Fibroblast of peridontal ligament (primary cell): ENCODE measurements around the gene HSDL2.
"Not testable (repeated sequence)": the region's sequence is repeated elsewhere in the genome, so short reads cannot be mapped to it uniquely, and the experiment has no call there.

ENCODE experiments used
- DNase-seq: peaks from one replicate; pipeline ENCODE4 v3.0.0-alpha.2; 2010; ENCODE audit errors: extremely low read depth

Gene HSDL2

DNA sequence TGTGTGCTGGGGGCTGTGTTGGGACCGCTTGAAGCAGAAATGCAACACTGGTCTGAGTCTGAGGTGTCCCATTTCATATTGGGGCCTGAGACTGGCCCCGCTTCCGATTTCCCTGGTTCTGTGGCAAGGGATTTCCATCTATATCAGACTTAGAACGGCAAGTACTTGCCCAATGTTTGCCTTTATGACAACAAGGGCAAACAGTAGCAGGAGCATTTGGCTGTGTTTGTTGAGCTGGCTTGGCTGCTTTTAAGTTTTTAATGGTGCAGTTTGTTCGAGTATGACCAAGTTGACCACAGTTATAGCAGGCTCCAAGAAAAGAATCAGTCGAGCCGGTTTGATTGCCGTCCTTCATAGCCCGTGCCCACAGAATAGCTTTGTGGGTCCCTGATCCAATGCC lies 17.0 kb downstream of the HSDL2 start:
- no peak for DNase-seq

DNA sequence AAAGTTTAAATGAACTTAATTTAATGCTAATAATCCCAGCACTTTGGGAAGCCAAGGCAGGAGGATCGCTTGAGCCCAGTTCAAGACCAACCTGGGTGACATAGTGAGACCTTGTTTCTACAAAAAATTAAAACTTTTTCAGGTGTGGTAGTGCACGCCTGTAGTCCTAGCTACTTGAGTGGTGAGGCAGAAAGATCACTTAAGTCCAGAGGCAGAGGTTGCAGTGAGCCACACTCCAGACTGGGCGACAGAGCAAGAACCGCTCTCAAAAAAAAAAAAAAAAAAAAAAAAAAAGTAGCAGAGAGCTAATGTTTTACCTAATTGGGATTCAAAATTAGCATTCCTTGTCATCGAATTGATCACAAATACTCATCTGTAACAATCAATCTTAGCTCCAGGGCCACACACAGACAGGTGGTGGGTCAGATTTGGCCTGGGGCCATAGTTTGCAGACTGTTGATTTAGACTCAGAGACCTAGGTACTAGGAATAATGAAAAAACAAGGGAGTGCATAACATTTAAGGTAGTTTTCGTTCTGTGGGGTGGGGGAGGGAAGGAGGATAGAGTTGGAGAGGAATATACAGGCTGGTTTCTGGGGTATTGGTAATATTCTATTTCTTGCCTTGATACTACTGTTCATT lies 21.4 kb downstream of the HSDL2 start:
- no peak for DNase-seq

DNA sequence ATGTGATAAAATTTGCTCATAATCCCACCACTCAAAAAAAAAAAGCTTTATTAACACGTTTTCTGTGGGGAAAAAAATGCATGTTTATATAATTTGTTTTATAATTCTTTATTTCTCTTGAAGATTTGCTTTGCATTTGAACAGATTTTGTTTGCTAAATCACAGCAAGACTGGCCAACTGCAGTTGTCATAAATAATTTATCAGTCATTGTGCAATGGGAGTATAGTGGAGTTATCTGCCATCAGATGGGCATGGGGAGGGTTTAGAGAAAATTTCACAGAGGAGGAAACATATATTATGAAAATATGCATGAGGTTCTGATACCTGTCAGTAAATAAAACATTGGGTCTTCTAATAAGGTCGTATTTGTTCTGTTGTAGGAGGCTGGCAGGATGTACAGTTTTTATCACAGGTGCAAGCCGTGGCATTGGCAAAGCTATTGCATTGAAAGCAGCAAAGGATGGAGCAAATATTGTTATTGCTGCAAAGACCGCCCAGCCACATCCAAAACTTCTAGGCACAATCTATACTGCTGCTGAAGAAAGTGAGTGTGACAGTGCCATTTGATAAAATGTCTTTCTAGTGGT lies 23.8 kb downstream of the HSDL2 start:
- DNase-seq: no peak

GRCh38 chr9:112404508-112404932 lies 24.6 kb downstream of the HSDL2 start:
- peak; percentile 27 for DNase-seq

DNA sequence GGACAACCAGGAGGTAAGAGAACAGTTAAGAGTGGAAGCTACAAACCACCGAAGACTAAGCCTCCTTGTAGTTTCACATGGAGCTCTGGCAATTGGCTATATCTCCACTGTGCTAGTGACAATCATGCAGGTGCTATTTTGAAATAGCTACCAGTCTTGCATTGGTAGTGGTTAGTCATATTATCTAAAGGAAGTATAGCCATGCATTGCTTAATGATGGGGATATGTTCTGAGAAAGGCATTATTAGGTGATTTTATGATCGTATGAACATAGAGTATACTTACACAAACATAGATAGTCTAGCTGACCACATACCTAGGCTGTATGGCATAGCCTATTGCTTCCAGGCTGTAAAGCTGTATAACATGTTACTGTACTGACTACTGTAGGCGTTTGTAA lies 28.4 kb downstream of the HSDL2 start:
- no peak for DNase-seq

- no peak for DNase-seq
Observed at GRCh38 chr9:112408819-112409218, 28.9 kb downstream of the HSDL2 start.

GRCh38 chr9:112409758-112410157 lies 29.9 kb downstream of the HSDL2 start:
- DNase-seq: no peak

DNA sequence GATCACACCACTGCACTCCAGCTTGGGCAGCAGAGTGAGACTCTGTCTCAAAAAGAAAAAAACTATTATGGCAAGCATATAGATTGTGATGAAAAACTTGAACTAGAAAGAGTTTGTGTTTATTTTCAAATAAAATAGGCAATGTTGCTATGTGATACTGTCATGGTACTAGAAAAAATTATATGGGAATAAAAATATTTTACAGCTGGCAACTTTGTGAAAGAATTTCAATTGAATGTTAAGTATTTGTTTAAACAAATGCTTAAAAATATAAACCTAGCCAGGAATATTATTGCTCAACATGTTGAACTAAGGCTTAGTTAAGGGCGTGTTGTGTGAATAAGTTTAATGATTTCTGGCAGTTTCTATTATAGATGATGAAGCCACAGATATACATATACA lies 31.7 kb downstream of the HSDL2 start:
- DNase-seq: peak; percentile 76

DNA sequence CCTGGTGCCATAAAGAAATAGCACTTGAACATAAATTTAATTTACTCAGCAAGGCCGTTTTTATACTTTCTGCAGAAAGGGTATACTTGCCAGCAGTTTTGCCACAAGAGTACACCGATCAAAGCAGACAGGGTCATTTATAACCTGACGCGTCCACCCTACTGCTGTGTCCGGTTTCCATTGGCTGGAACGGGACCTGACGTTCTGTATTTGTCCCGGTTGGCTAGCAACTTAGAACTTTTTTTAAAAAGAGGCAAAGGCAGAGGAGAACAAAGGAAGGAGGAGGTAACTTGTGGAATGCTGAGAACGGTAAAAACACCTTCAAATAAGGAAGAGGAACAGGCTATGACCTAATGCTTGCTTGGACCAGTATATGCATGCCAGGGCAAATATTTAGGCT lies 33.8 kb downstream of the HSDL2 start:
- not testable (repeated sequence) for DNase-seq

DNA sequence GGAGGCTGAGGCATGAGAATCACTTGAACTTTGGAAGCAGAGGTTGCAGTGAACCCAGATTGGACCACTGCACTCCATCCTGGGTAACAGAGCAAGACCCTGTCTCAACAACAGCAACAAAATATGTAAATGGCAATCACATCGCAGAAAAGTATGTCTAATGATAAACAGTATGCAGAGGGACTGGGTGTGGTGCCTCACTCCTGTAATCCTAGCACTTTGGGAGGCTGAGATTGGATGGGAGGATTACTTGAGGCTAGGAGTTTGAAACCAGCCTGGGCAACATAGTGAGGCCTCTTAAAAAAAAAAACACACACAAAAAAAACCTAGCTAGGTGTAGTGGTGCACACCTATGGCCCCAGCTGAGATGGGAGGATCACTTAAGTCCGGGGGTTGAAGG lies 40.3 kb downstream of the HSDL2 start:
- no peak for DNase-seq

GRCh38 chr9:112421771-112422222 lies 41.9 kb downstream of the HSDL2 start:
- DNase-seq: no peak

GRCh38 chr9:112422417-112423148 lies 42.7 kb downstream of the HSDL2 start:
- no peak for DNase-seq

- no peak for DNase-seq
Observed at GRCh38 chr9:112430006-112430522, 50.2 kb downstream of the HSDL2 start.

- DNase-seq: no peak
Observed at GRCh38 chr9:112433499-112434392, 53.8 kb downstream of the HSDL2 start.

DNA sequence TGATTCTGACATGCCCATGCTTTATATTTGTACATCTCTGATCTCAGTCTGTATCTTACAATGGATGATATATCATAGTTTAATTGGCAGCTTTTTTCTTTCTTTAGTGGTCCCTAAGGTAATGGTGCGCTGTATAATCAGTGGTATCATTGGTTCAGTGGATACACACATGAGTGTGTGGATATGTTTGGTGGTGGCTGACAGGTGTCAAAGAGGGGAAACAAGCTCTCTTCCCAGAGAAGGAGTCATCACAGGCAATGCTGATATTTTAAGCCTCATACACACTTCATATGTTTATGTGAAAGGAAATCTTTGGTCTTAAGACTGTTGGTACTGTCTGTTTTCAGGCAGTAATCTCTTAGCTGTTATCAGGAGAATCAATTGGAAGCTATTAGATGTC lies 54.6 kb downstream of the HSDL2 start:
- no peak for DNase-seq

DNA sequence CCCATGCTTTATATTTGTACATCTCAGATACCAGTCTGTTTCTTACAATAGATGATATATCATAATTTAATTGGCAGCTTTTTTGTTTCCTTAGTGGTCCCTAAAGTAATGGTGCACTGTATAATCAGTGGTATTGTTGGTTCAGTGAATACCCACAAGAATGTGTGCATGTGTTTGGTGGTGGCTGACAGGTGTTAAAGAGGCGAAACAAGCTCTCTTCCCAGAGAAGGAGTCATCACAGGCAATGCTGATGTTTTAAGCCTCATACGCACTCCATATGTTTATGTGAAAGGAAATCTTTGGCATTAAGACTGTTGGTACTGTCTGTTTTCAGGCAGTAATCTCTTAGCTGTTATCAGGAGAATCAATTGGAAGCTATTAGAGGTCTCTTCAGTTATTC lies 57.5 kb downstream of the HSDL2 start:
- DNase-seq: no peak

DNA sequence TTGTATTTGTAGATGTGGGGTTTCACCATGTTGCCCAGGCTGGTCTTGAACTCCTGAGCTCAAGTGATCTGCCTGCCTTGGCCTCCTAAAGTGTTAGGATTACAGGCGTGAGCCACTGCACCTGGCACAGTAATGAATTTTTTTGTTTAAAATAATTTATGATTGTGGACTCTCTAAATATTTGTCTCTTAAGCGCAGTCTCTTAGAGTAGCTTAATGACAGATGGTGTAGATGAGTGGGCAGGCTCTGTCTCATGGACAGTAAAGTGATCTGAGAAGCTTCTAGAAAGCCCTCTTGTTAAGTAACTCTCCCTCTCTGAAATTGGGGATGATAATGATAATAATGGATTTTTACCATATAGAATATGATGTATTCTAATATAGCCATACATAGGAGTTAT lies 59.3 kb downstream of the HSDL2 start:
- DNase-seq: no peak

GRCh38 chr9:112439825-112440224 lies 59.9 kb downstream of the HSDL2 start:
- no peak for DNase-seq

GRCh38 chr9:112443200-112443599 lies 63.3 kb downstream of the HSDL2 start:
- peak; percentile 45 for DNase-seq

DNA sequence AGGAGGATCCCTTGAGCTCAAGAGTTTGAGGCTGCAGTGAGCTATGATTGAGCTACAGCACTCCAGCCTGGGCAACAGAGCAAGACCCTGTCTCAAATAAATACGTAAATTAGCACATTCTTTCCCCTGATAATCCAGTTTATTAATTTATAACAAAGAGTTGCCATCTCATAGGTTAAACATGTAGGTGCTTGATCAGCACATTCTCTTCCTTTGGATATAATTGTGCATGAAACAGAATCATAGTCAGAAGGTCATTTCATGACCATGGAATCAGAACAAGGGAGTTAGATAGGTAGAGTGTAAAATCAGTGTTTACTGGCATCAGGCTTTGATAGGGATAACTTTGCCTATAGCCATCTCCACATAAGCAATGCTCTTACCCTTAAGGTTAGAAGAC lies 63.7 kb downstream of the HSDL2 start:
- DNase-seq: no peak

DNA sequence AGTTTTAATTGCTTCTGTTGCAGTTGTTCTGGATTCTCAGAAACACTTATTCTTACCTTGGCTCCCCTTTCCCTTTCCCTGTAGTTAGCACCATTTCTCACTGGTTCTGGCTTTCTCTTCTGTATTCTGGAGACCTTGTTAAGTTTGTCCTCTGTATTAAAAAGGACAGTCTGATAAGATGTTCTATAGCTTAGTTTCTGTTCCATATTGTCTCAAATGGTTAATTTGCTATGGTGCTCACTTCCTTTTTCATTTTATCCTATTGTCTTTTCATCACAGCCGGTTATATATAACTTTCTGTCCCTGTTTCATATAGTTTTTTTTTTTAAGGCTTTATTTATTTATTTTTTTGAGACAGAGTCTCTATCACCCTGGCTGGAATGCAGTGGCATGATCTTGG lies 65.3 kb downstream of the HSDL2 start:
- no peak for DNase-seq

- DNase-seq: no peak
Observed at GRCh38 chr9:112446080-112446479, 66.2 kb downstream of the HSDL2 start.
